Esophagus squamous epithelium (tissue), 5 donors: ENCODE measurements around the gene IFI27L2. TPM values are rescaled to one million over a fixed set of nuclear protein-coding genes. Genes with fewer than 3 reads are reported as not detected.
A peak's percentile ranks its signal among the peaks of the same experiment; 100 is the strongest.

Experiments used
- DNase-seq: peaks from one replicate; lab custom pipeline; 2025; lab: John Stamatoyannopoulos, UW
- H3K27ac ChIP-seq, 4 donors: fragments of 200-600 bp; sonication (generic); one replicate each; pipeline ENCODE4 v1.5.1; 2016 to 2019; ENCODE audit warnings: mild to moderate bottlenecking in 1 of 4
- H3K27me3 ChIP-seq, 4 donors: fragments of 200-600 bp; sonication (generic); 1 replicate in 3 of 4; 2 replicates in 1 of 4; pipeline versions ENCODE4 v1.5.1 to v1.6.0; 2017 to 2021; ENCODE audit warnings: antibody characterized with exemption in 1 of 4
- H3K36me3 ChIP-seq, 3 donors: fragments of 200-600 bp; sonication (generic); one replicate each; pipeline ENCODE4 v1.5.1; 2016 to 2019
- H3K4me1 ChIP-seq, 3 donors: fragments of 200-600 bp; sonication (generic); one replicate each; pipeline ENCODE4 v1.5.1; 2017 to 2019
- H3K4me3 ChIP-seq, 4 donors: fragments of 200-600 bp; sonication (generic); 1 replicate in 3 of 4; 2 replicates in 1 of 4; pipeline ENCODE4 v1.5.1; 2016 to 2019; ENCODE audit warnings: mild to moderate bottlenecking in 2 of 4, moderate library complexity in 1 of 4
- H3K9me3 ChIP-seq, 3 donors: fragments of 200-600 bp; sonication (generic); one replicate each; pipeline ENCODE4 v1.5.1; 2016 to 2019
- CTCF ChIP-seq, 6 experiments: fragments of 450-650 bp in 4 of 6; fragments of 200-600 bp in 2 of 6; sonication (generic) in 2 of 6; IDR thresholded peaks; one replicate each; pipeline ENCODE4 v1.5.1; 2016 to 2019; ENCODE audit warnings: antibody characterized with exemption in 6 of 6, mild to moderate bottlenecking in 4 of 6, moderate library complexity in 4 of 6
- POLR2A ChIP-seq, 4 donors: fragments of 450-650 bp; IDR thresholded peaks; one replicate each; pipeline ENCODE4 v1.6.1; 2017; ENCODE audit warnings: antibody characterized with exemption in 4 of 4, mild to moderate bottlenecking in 4 of 4, moderate library complexity in 3 of 4
- WGBS, 2 donors: methylation state at CpG; one replicate each; pipeline ENCODE4 v1.1.5; 2018; 5-methylcytosine and 5-hydroxymethylcytosine counted together
- intact Hi-C: fragments of 100-400 bp; cut with DNase I; formaldehyde crosslinking; loops from one replicate; pipeline ENCODE4 v1.15.0; 2022
- total RNA-seq, 4 donors: library from RNA; depleted of rRNA; stranded (reverse); fragments of >200 nt; gene quantifications; one replicate each; pipeline ENCODE4 v1.1.0, GENCODE V29; 2016
- donor health status: DM: yes; HTN: yes; CAD: no.

The IFI27L2 gene
- total RNA-seq, 4 donors from 2014 or later, result 50.6 to 97.1 (median 66.0) TPM

- no peaks in the 10 kb centered on the region for H3K36me3 ChIP-seq
- intact Hi-C loops, result no loop called here
- TF ChIP-seq POLR2A (IDR thresholded peaks at IDR 0.05), result no peak
- no peak for TF ChIP-seq CTCF (IDR thresholded peaks at IDR 0.05)
- no peak overlapping the region for H3K4me3 ChIP-seq
- H3K9me3 ChIP-seq, result no peaks in the 10 kb centered on the region
- 50 to 100% methylated on average over 1 of the region's 1 CpG for WGBS, 2 donors
- no peaks in the 10 kb centered on the region for H3K27me3 ChIP-seq
- no peaks in the 10 kb centered on the region for H3K4me1 ChIP-seq
- H3K27ac ChIP-seq, result no peak overlapping the region
- no peak for DNase-seq
Measured at GRCh38 chr14:94144765-94145164, 15.4 kb upstream of the IFI27L2 start.

GRCh38 chr14:94143711-94144110 lies 14.3 kb upstream of the IFI27L2 start:
- TF ChIP-seq POLR2A (IDR thresholded peaks at IDR 0.05), result no peak
- no peak for TF ChIP-seq CTCF (IDR thresholded peaks at IDR 0.05)
- Histone ChIP-seq H3K27me3 (peaks cover 0 to 3% (median 0%) of the 10 kb centered on the region in 4 donors), H3K27ac (no peak overlapping the region), H3K4me3 (no peak overlapping the region), H3K9me3 (no peaks in the 10 kb centered on the region), H3K4me1 (no peaks in the 10 kb centered on the region), H3K36me3 (no peaks in the 10 kb centered on the region)
- intact Hi-C loops, result no loop called here
- no peak for DNase-seq
- WGBS, 2 donors, result 92 to 100% methylated on average over 3 of the region's 4 CpGs

- H3K27me3 ChIP-seq, result peaks cover 0 to 8% (median 0%) of the 10 kb centered on the region in 4 donors
- H3K9me3 ChIP-seq, result no peaks in the 10 kb centered on the region
- intact Hi-C loops, result no loop called here
- H3K27ac ChIP-seq, result no peak overlapping the region
- no peak for DNase-seq
- no peaks in the 10 kb centered on the region for H3K4me1 ChIP-seq
- no peak overlapping the region for H3K4me3 ChIP-seq
- 73 to 77% methylated on average over 3 of the region's 3 CpGs for WGBS, 2 donors
- no peak for TF ChIP-seq POLR2A (IDR thresholded peaks at IDR 0.05)
- peak in 2 of 6 experiments; percentile 15 to 41 for TF ChIP-seq CTCF (IDR thresholded peaks at IDR 0.05)
- H3K36me3 ChIP-seq, result no peaks in the 10 kb centered on the region
Measured at GRCh38 chr14:94143239-94143638, 13.8 kb upstream of the IFI27L2 start.

GRCh38 chr14:94142836-94143235 lies 13.4 kb upstream of the IFI27L2 start:
- H3K4me3 ChIP-seq, result no peak overlapping the region
- no peaks in the 10 kb centered on the region for H3K9me3 ChIP-seq
- 87 to 88% methylated on average over 1 of the region's 1 CpG for WGBS, 2 donors
- intact Hi-C loops, result no loop called here
- H3K27ac ChIP-seq, result no peak overlapping the region
- DNase-seq, result no peak
- H3K36me3 ChIP-seq, result no peaks in the 10 kb centered on the region
- H3K27me3 ChIP-seq, result peaks cover 0 to 11% (median 0%) of the 10 kb centered on the region in 4 donors
- TF ChIP-seq POLR2A (IDR thresholded peaks at IDR 0.05) (no peak), CTCF (IDR thresholded peaks at IDR 0.05) (no peak)
- H3K4me1 ChIP-seq, result no peaks in the 10 kb centered on the region

- intact Hi-C loops, result no loop called here
- 67 to 77% methylated on average over 3 of the region's 3 CpGs for WGBS, 2 donors
- H3K9me3 ChIP-seq, result no peaks in the 10 kb centered on the region
- no peaks in the 10 kb centered on the region for H3K36me3 ChIP-seq
- H3K4me3 ChIP-seq, result no peak overlapping the region
- TF ChIP-seq CTCF (IDR thresholded peaks at IDR 0.05) (no peak), POLR2A (IDR thresholded peaks at IDR 0.05) (no peak)
- no peak for DNase-seq
- no peak overlapping the region for H3K27ac ChIP-seq
- no peaks in the 10 kb centered on the region for H3K4me1 ChIP-seq
- H3K27me3 ChIP-seq, result peaks cover 0 to 11% (median 0%) of the 10 kb centered on the region in 4 donors
Measured at GRCh38 chr14:94142247-94142646, 12.8 kb upstream of the IFI27L2 start.
